GM06990 (cell line): Measurements from ENCODE around the gene KLHL30.

Experiments
- DNase-seq: peaks from one replicate; pipeline ENCODE4 v3.0.0-alpha.2; 2011; ENCODE audit not compliant: insufficient read length; ENCODE audit errors: extremely low read depth
- H3K27me3 ChIP-seq: replicated peaks from 2 replicates; pipeline ENCODE4 v1.6.0; 2011; ENCODE audit warnings: low read length; ENCODE audit not compliant: control insufficient read depth, insufficient read depth
- H3K36me3 ChIP-seq: 2 replicates; pipeline ENCODE4 v1.5.1; 2011; ENCODE audit warnings: low read length; ENCODE audit not compliant: control insufficient read depth, insufficient read depth
- H3K4me3 ChIP-seq: replicated peaks from 2 replicates; pipeline ENCODE4 v1.5.1; 2011; ENCODE audit warnings: low read depth, mild to moderate bottlenecking, control low read depth, low read length
- CTCF ChIP-seq: IDR thresholded peaks from 2 replicates; pipeline ENCODE4 v1.5.1; 2011; ENCODE audit warnings: low read length, control low read depth, mild to moderate bottlenecking, inconsistent platforms; ENCODE audit not compliant: insufficient read depth, poor library complexity, severe bottlenecking

KLHL30 gene

GRCh38 chr2:238164906-238165287 is 26.4 kb downstream of the KLHL30 start:
- Histone ChIP-seq H3K27me3 (no peaks in the 10 kb centered on the region), H3K36me3 (peaks cover 16% of the 10 kb centered on the region), H3K4me3 (no peak overlapping the region)
- TF ChIP-seq CTCF = no peak
- no peak for DNase-seq

GRCh38 chr2:238165288-238165921 is 26.9 kb downstream of the KLHL30 start:
- Histone ChIP-seq H3K36me3 (peaks cover 19% of the 10 kb centered on the region), H3K27me3 (no peaks in the 10 kb centered on the region), H3K4me3 (no peak overlapping the region)
- no peak for DNase-seq
- no peak for TF ChIP-seq CTCF

GRCh38 chr2:238166391-238167343 is 28.2 kb downstream of the KLHL30 start:
- Histone ChIP-seq H3K4me3 (no peak overlapping the region), H3K27me3 (no peaks in the 10 kb centered on the region), H3K36me3 (peaks cover 22% of the 10 kb centered on the region)
- DNase-seq = no peak
- TF ChIP-seq CTCF = no peak

DNA sequence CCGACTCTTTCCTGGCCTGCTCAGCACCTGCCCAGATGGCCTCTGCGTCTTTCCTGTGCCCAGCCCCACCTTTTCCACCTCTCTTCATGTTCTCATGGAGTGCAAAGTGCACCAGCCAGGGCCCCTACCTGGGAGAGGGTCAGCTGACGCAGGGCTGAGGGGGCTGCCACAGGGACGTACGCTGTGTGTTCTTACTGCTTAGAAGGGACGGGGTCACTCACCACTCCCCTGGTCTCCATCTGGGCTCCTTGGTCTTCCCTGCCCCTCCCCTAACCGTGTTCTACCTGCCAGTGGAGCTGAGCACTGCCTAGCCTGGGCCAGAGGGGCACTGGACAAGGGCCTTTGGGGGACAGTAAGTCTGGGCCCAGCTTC is 28.9 kb downstream of the KLHL30 start:
- no peak for TF ChIP-seq CTCF
- H3K27me3 ChIP-seq = no peaks in the 10 kb centered on the region
- H3K36me3 ChIP-seq = peaks cover 22% of the 10 kb centered on the region
- no peak for DNase-seq
- H3K4me3 ChIP-seq = no peak overlapping the region

- Histone ChIP-seq H3K4me3 (no peak overlapping the region), H3K27me3 (no peaks in the 10 kb centered on the region), H3K36me3 (peaks cover 24% of the 10 kb centered on the region)
- DNase-seq = no peak
- no peak for TF ChIP-seq CTCF
Measured at GRCh38 chr2:238167761-238168160, 29.3 kb downstream of the KLHL30 start.
